ENCODE data around the gene PDE4B. TPM values are rescaled to one million over a fixed set of nuclear protein-coding genes. Genes with fewer than 3 reads are reported as not detected.

PDE4B gene
- total RNA-seq, 2 donors from 2014 or later: 4.3 to 18.0 TPM

DNA sequence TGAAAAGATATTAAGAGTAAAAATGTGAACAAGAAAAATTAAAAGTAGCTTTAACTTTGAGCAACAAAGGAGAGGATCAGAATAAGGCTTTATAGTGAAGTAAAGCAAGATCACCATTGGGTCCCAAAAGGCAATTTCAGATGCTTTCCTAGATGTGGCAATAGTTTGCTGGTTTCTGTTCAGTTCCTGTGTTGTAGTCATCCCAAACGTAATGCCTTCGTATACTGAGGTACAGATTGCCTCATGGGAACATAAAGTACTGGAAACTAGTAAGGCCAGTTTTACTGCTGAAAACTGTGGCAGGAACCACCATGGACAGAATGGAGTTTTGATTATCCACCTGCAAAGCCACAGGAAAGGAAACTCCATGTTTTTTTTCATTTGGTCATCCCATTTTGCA lies 457.8 kb downstream of the PDE4B start:
- Mint-ChIP-seq H3K27me3 (ENCODE audit: insufficient read depth) (no peaks in the 10 kb centered on the region), H3K36me3 (ENCODE audit: low read depth) (no peaks in the 10 kb centered on the region), H3K4me3 (no peak overlapping the region), H3K4me1 (peaks cover 11% of the 10 kb centered on the region), H3K27ac (no peak overlapping the region), H3K9me3 (no peaks in the 10 kb centered on the region)
- H3K9me3 ChIP-seq (ENCODE audit: control insufficient read depth, low read length): no peaks in the 10 kb centered on the region
- H3K27me3 ChIP-seq (ENCODE audit: control insufficient read depth, insufficient read depth, low read length, poor library complexity, severe bottlenecking): no peaks in the 10 kb centered on the region
- no peaks in the 10 kb centered on the region for H3K4me1 ChIP-seq (ENCODE audit: control insufficient read depth, insufficient read depth, low read length)
- WGBS, 2 experiments (ENCODE audit: insufficient coverage in 1 of 2, insufficient read length in 1 of 2): 96 to 100% methylated on average over 2 of the region's 2 CpGs
- DNase-seq: no peak
- H3K9ac ChIP-seq (ENCODE audit: extremely low read depth, low read length, poor library complexity, severe bottlenecking): no peak overlapping the region
- no peak overlapping the region for H3K27ac ChIP-seq (ENCODE audit: low read depth, low read length)
- TF ChIP-seq, protein P1, sequence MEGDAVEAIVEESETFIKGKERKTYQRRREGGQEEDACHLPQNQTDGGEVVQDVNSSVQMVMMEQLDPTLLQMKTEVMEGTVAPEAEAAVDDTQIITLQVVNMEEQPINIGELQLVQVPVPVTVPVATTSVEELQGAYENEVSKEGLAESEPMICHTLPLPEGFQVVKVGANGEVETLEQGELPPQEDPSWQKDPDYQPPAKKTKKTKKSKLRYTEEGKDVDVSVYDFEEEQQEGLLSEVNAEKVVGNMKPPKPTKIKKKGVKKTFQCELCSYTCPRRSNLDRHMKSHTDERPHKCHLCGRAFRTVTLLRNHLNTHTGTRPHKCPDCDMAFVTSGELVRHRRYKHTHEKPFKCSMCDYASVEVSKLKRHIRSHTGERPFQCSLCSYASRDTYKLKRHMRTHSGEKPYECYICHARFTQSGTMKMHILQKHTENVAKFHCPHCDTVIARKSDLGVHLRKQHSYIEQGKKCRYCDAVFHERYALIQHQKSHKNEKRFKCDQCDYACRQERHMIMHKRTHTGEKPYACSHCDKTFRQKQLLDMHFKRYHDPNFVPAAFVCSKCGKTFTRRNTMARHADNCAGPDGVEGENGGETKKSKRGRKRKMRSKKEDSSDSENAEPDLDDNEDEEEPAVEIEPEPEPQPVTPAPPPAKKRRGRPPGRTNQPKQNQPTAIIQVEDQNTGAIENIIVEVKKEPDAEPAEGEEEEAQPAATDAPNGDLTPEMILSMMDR (conservative IDR thresholded peaks at IDR 0.05): no peak
- no peak overlapping the region for H3K4me3 ChIP-seq (ENCODE audit: low read length)
- H3K36me3 ChIP-seq (ENCODE audit: control insufficient read depth, insufficient read depth, low read length): no peaks in the 10 kb centered on the region

DNA sequence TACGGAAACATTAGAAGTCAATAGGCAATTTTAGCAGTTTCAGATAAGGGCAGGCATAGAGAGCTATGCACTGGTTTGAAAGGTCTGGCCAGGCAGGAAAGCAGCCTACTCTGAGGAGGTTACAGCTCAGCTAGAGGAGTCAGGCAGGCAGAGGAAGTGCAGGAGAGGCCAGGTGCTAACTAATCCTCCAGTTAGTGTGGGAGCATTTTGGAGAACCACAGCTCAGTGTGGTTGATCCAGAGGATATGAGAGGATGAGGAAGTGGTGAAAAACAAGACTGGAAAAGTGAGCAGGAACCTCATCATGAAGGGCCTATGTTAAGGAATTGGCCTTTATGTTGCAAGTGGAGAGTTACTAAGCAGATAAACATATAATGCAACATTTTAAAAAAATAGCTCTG lies 458.9 kb downstream of the PDE4B start:
- no peak overlapping the region for H3K27ac ChIP-seq (ENCODE audit: low read depth, low read length)
- peak; percentile 69 for DNase-seq
- H3K9me3 ChIP-seq (ENCODE audit: control insufficient read depth, low read length): no peaks in the 10 kb centered on the region
- Mint-ChIP-seq H3K4me3 (no peak overlapping the region), H3K27me3 (ENCODE audit: insufficient read depth) (no peaks in the 10 kb centered on the region), H3K9me3 (no peaks in the 10 kb centered on the region), H3K4me1 (peaks cover 11% of the 10 kb centered on the region), H3K27ac (no peak overlapping the region), H3K36me3 (ENCODE audit: low read depth) (no peaks in the 10 kb centered on the region)
- WGBS, 2 experiments (ENCODE audit: insufficient coverage in 1 of 2, insufficient read length in 1 of 2): 90 to 100% methylated on average over 1 of the region's 1 CpG
- TF ChIP-seq, protein P1 (conservative IDR thresholded peaks at IDR 0.05): peak; percentile 23
- no peaks in the 10 kb centered on the region for H3K4me1 ChIP-seq (ENCODE audit: control insufficient read depth, insufficient read depth, low read length)
- no peaks in the 10 kb centered on the region for H3K36me3 ChIP-seq (ENCODE audit: control insufficient read depth, insufficient read depth, low read length)
- no peak overlapping the region for H3K4me3 ChIP-seq (ENCODE audit: low read length)
- H3K27me3 ChIP-seq (ENCODE audit: control insufficient read depth, insufficient read depth, low read length, poor library complexity, severe bottlenecking): no peaks in the 10 kb centered on the region
- H3K9ac ChIP-seq (ENCODE audit: extremely low read depth, low read length, poor library complexity, severe bottlenecking): no peak overlapping the region

DNA sequence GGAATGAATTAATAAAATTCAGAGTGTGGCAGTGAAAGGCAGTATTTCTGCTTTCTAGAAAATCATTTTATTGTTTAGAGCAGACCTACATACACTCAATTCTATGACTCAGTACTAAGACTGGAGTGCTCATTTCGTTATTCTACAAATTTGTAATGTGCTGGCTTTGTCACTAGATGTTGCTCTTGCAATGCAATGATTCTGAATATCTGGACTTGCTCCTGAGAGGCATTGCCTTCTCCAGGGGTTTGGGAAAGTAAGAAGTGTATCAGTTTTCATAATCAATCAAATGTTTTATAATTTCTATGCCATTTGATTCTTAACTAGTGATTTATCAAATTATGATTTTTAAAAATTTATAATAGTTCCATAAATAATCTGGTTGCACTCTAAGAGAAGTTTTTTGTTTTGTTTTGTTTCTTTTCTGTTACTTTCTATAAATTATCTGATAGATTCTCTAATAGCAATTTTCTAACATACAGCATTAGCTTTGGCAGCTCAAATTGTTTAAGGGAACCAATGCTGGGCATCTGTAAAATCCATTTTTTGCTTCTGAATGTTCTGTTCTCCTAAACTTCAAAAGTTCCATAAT lies 460.7 kb downstream of the PDE4B start:
- Histone ChIP-seq H3K4me1 (ENCODE audit: control insufficient read depth, insufficient read depth, low read length) (peaks cover 4% of the 10 kb centered on the region), H3K4me3 (ENCODE audit: low read length) (no peak overlapping the region), H3K27me3 (ENCODE audit: control insufficient read depth, insufficient read depth, low read length, poor library complexity, severe bottlenecking) (no peaks in the 10 kb centered on the region), H3K9me3 (ENCODE audit: control insufficient read depth, low read length) (no peaks in the 10 kb centered on the region), H3K27ac (ENCODE audit: low read depth, low read length) (no peak overlapping the region), H3K9ac (ENCODE audit: extremely low read depth, low read length, poor library complexity, severe bottlenecking) (no peak overlapping the region), H3K36me3 (ENCODE audit: control insufficient read depth, insufficient read depth, low read length) (no peaks in the 10 kb centered on the region)
- Mint-ChIP-seq H3K9me3 (no peaks in the 10 kb centered on the region), H3K36me3 (ENCODE audit: low read depth) (no peaks in the 10 kb centered on the region), H3K4me3 (no peak overlapping the region), H3K4me1 (peaks cover 21% of the 10 kb centered on the region), H3K27me3 (ENCODE audit: insufficient read depth) (no peaks in the 10 kb centered on the region), H3K27ac (no peak overlapping the region)
- DNase-seq: no peak
- 0 to 11% methylated on average over 1 of the region's 1 CpG for WGBS, 2 experiments (ENCODE audit: insufficient coverage in 1 of 2, insufficient read length in 1 of 2)
- TF ChIP-seq, protein P1 (conservative IDR thresholded peaks at IDR 0.05): peak; percentile 87

All from endodermal cell (in vitro differentiated cells).